Activated CD8-positive, alpha-beta memory T cell treated with anti-CD3 and anti-CD28 coated beads, Interleukin-2, amount 10 ng/mL, durations not matched to agents 7 days and 5 days (primary cell): ENCODE measurements around the gene EN2. TPM values are rescaled to one million over a fixed set of nuclear protein-coding genes. Genes with fewer than 3 reads are reported as not detected.

Experiments
- ATAC-seq: fragments of 150-1000 bp; cut with Tn5 transposase; one replicate; pipeline ENCODE4 v1.10.0; 2021; ENCODE audit warnings: moderate library complexity
- CTCF ChIA-PET: fragments of 350-600 bp; sonication (Branson Sonifier 250); formaldehyde crosslinking; loops from one replicate; lab custom pipeline; 2021; ENCODE audit warnings: antibody characterized with exemption; lab: Charles Lee
- DNase-seq: peaks from one replicate; pipeline ENCODE4 v3.0.0-alpha.2; 2020
- H3K27ac Mint-ChIP-seq: one replicate; pipeline ENCODE4 v1.8.0; 2021; ENCODE audit warnings: mild to moderate bottlenecking, mixed read lengths
- H3K27me3 Mint-ChIP-seq: one replicate; pipeline ENCODE4 v1.8.0; 2021; ENCODE audit warnings: mixed read lengths
- H3K36me3 Mint-ChIP-seq: one replicate; pipeline ENCODE4 v1.8.0; 2021; ENCODE audit warnings: mild to moderate bottlenecking, mixed read lengths
- H3K4me1 Mint-ChIP-seq: one replicate; pipeline ENCODE4 v1.8.0; 2021; ENCODE audit warnings: mixed read lengths
- H3K4me3 Mint-ChIP-seq: one replicate; pipeline ENCODE4 v1.8.0; 2021; ENCODE audit warnings: mild to moderate bottlenecking, moderate library complexity, mixed read lengths
- H3K9me3 Mint-ChIP-seq: one replicate; pipeline ENCODE4 v1.8.0; 2022; ENCODE audit warnings: low read depth, mixed read lengths
- total RNA-seq, 2 experiments: library from RNA; stranded (reverse); gene quantifications; one replicate each; pipeline ENCODE4 v1.2.3, GENCODE V29; 2021

EN2 gene
- total RNA-seq, 2 experiments from 2014 or later = not detected

- Mint-ChIP-seq H3K4me1 (peaks cover 7% of the 10 kb centered on the region), H3K27me3 (peaks cover 74% of the 10 kb centered on the region), H3K36me3 (peaks cover 2% of the 10 kb centered on the region), H3K9me3 (no peaks in the 10 kb centered on the region), H3K4me3 (no peak overlapping the region), H3K27ac (no peak overlapping the region)
- ATAC-seq (no peak), DNase-seq (no peak)
- CTCF ChIA-PET = no interaction called here
These were observed 54.4 kb downstream of the EN2 start for GRCh38 chr7:155512246-155512887.

- Mint-ChIP-seq H3K9me3 (no peaks in the 10 kb centered on the region), H3K4me1 (peaks cover 7% of the 10 kb centered on the region), H3K27me3 (peaks cover 70% of the 10 kb centered on the region), H3K27ac (no peak overlapping the region), H3K4me3 (no peak overlapping the region), H3K36me3 (peaks cover 2% of the 10 kb centered on the region)
- DNase-seq = no peak
- no peak for ATAC-seq
- CTCF ChIA-PET = no interaction called here
These were observed 55.8 kb downstream of the EN2 start for GRCh38 chr7:155513543-155514285.

GRCh38 chr7:155514296-155514695, 56.4 kb downstream of the EN2 start:
- Mint-ChIP-seq H3K27me3 (peaks cover 68% of the 10 kb centered on the region), H3K4me3 (no peak overlapping the region), H3K4me1 (peaks cover 5% of the 10 kb centered on the region), H3K27ac (no peak overlapping the region), H3K36me3 (peaks cover under 1% of the 10 kb centered on the region), H3K9me3 (no peaks in the 10 kb centered on the region)
- DNase-seq (no peak), ATAC-seq (no peak)
- CTCF ChIA-PET = no interaction called here

Other genes with a start within 250 kb of the EN2 start
- 100 to 1,000 TPM; 145 to 164 TPM for gene INSIG1, start 160.3 kb upstream of the EN2 start, total RNA-seq
- not detected for gene CNPY1, start 88.4 kb downstream of the EN2 start, total RNA-seq
- 100 to 1,000 TPM in 1 of 2 experiments, 10 to 100 TPM in 1; 75.6 to 102 TPM for gene RBM33, start 186.5 kb downstream of the EN2 start, total RNA-seq